Breast epithelium (tissue), 3 donors: ENCODE data around the gene GNMT.

ENCODE experiments used
- POLR2A ChIP-seq: fragments of 450-650 bp; IDR thresholded peaks from one replicate; pipeline ENCODE4 v1.6.1; 2016; ENCODE audit warnings: antibody characterized with exemption, mild to moderate bottlenecking, moderate library complexity
- POLR2AphosphoS5 ChIP-seq, 3 donors: sonication (generic); formaldehyde crosslinking; IDR thresholded peaks; one replicate each; pipeline ENCODE4 v1.6.1; 2017; ENCODE audit warnings: antibody characterized with exemption in 3 of 3
- TF ChIP-seq, protein P1 (sequence below), 3 donors: fragments of 450-650 bp; IDR thresholded peaks; one replicate each; pipeline ENCODE4 v1.5.1; 2016 to 2017; ENCODE audit warnings: antibody characterized with exemption in 3 of 3, mild to moderate bottlenecking in 3 of 3, moderate library complexity in 3 of 3

DNA sequence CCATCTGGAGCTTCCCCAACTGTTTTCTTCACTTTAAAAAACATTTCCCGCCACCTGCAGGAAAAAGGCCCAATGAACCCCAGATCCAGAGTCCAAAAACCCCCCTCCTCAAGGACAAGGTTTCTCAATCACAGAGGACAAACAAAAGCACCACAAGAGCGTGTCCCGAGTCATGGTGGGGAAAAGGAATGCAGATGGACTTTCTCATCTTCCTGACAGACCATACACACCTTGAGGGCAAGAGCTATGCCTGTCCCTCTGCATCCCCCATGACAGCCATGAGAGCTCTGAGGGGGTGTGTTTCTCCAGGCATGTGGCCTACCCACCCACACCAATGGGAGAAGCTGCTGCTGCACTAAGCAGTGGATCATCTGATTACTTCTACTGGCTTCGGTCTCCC lies 9.4 kb downstream of the GNMT start:
- TF ChIP-seq POLR2AphosphoS5 (IDR thresholded peaks at IDR 0.05): no peak
- TF ChIP-seq, protein P1, sequence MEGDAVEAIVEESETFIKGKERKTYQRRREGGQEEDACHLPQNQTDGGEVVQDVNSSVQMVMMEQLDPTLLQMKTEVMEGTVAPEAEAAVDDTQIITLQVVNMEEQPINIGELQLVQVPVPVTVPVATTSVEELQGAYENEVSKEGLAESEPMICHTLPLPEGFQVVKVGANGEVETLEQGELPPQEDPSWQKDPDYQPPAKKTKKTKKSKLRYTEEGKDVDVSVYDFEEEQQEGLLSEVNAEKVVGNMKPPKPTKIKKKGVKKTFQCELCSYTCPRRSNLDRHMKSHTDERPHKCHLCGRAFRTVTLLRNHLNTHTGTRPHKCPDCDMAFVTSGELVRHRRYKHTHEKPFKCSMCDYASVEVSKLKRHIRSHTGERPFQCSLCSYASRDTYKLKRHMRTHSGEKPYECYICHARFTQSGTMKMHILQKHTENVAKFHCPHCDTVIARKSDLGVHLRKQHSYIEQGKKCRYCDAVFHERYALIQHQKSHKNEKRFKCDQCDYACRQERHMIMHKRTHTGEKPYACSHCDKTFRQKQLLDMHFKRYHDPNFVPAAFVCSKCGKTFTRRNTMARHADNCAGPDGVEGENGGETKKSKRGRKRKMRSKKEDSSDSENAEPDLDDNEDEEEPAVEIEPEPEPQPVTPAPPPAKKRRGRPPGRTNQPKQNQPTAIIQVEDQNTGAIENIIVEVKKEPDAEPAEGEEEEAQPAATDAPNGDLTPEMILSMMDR (IDR thresholded peaks at IDR 0.05): no peak
- TF ChIP-seq POLR2A: no peak
